H1 (cell line): Measurements from ENCODE around the gene SLC26A9.

Experiments used
- CTCF ChIP-seq, 3 experiments: IDR thresholded peaks; 1 replicate in 2 of 3; 2 replicates in 1 of 3; pipeline versions ENCODE4 v1.5.1 to v1.6.1; 2011; ENCODE audit warnings: low read length in 3 of 3, mild to moderate bottlenecking in 3 of 3, inconsistent platforms in 2 of 3, low read depth in 1 of 3, moderate library complexity in 1 of 3; ENCODE audit not compliant: insufficient read depth in 1 of 3; ENCODE audit errors: control extremely low read depth in 1 of 3
- POLR2AphosphoS5 ChIP-seq: IDR thresholded peaks from 2 replicates; pipeline ENCODE4 v1.6.1; 2011; ENCODE audit warnings: low read depth, low read length
- TAF1 ChIP-seq: IDR thresholded peaks from 2 replicates; pipeline ENCODE4 v1.6.1; 2011; ENCODE audit warnings: mild to moderate bottlenecking, low read depth, low read length

- TF ChIP-seq CTCF (IDR thresholded peaks at IDR 0.05; ENCODE audit: control extremely low read depth in 1 of 3, insufficient read depth in 1 of 3, low read depth in 1 of 3, low read length in 3 of 3) (no peak), TAF1 (no peak), POLR2AphosphoS5 (no peak)
Observed at GRCh38 chr1:205991237-205991636, 48.0 kb upstream of the SLC26A9 start.
